GM23338 (cell line): ENCODE results near the gene SSTR3. TPM values are rescaled to one million over a fixed set of nuclear protein-coding genes. Genes with fewer than 3 reads are reported as not detected.

ENCODE experiments used
- ATAC-seq: fragments of 200-7000 bp; cut with Tn5 transposase; 3 replicates; pipeline ENCODE4 v1.9.1; 2020
- DNase-seq: peaks from one replicate; pipeline ENCODE4 v3.0.0-alpha.2; 2015; ENCODE audit warnings: low spot score
- H2AFZ ChIP-seq: fragments of 200-600 bp; sonication (generic); 2 replicates; pipeline ENCODE4 v1.8.0; 2016; ENCODE audit warnings: antibody characterized with exemption, mild to moderate bottlenecking, moderate library complexity
- H3F3A ChIP-seq: fragments of 200-600 bp; sonication (generic); replicated peaks from 2 replicates; pipeline ENCODE4 v1.8.0; 2017; ENCODE audit warnings: antibody characterized with exemption, mixed run types, low read depth
- H3K27ac ChIP-seq: fragments of 200-600 bp; sonication (generic); 2 replicates; pipeline ENCODE4 v1.6.1; 2016; ENCODE audit warnings: low read depth
- H3K27me3 ChIP-seq: fragments of 200-600 bp; sonication (generic); 2 replicates; pipeline ENCODE4 v1.8.0; 2016; ENCODE audit warnings: mild to moderate bottlenecking, mixed run types, moderate library complexity; ENCODE audit not compliant: insufficient read depth
- H3K36me3 ChIP-seq: fragments of 200-600 bp; sonication (generic); 2 replicates; pipeline ENCODE4 v1.8.0; 2016; ENCODE audit warnings: mild to moderate bottlenecking; ENCODE audit not compliant: insufficient read depth
- H3K4me1 ChIP-seq: fragments of 200-600 bp; sonication (generic); 2 replicates; pipeline ENCODE4 v1.8.0; 2016; ENCODE audit warnings: mild to moderate bottlenecking, moderate library complexity; ENCODE audit not compliant: insufficient read depth
- H3K4me2 ChIP-seq: fragments of 200-600 bp; sonication (generic); 2 replicates; pipeline ENCODE4 v1.7.1; 2017; ENCODE audit warnings: mixed run types
- H3K4me3 ChIP-seq: fragments of 200-600 bp; sonication (generic); 2 replicates; pipeline ENCODE4 v1.6.1; 2016; ENCODE audit warnings: mixed run types
- H3K79me2 ChIP-seq: fragments of 200-600 bp; sonication (generic); replicated peaks from 2 replicates; pipeline ENCODE4 v1.8.0; 2017; ENCODE audit warnings: mild to moderate bottlenecking; ENCODE audit not compliant: insufficient read depth
- H3K9me2 ChIP-seq: fragments of 200-600 bp; sonication (generic); 2 replicates; pipeline ENCODE4 v1.8.0; 2017; ENCODE audit not compliant: insufficient read depth
- H4K20me1 ChIP-seq: fragments of 200-600 bp; sonication (generic); replicated peaks from 2 replicates; pipeline ENCODE4 v1.8.0; 2017; ENCODE audit warnings: mild to moderate bottlenecking; ENCODE audit not compliant: insufficient read depth
- H3K27ac Mint-ChIP-seq: 2 replicates; pipeline ENCODE4 v1.8.0; 2020; ENCODE audit warnings: inconsistent platforms, mild to moderate bottlenecking, moderate library complexity, mixed read lengths
- H3K27me3 Mint-ChIP-seq: 3 replicates; pipeline ENCODE4 v1.8.0; 2022; ENCODE audit warnings: low read depth, mild to moderate bottlenecking, moderate library complexity, mixed read lengths, inconsistent platforms; ENCODE audit not compliant: insufficient read depth, poor library complexity
- H3K36me3 Mint-ChIP-seq: 3 replicates; pipeline ENCODE4 v1.8.0; 2021; ENCODE audit warnings: low read depth, mild to moderate bottlenecking, inconsistent platforms, moderate library complexity, mixed read lengths
- H3K4me1 Mint-ChIP-seq: 3 replicates; pipeline ENCODE4 v1.8.0; 2020; ENCODE audit warnings: mild to moderate bottlenecking, inconsistent platforms, mixed read lengths
- H3K4me3 Mint-ChIP-seq: 3 replicates; pipeline ENCODE4 v1.8.0; 2021; ENCODE audit warnings: moderate library complexity, mild to moderate bottlenecking, inconsistent platforms, mixed read lengths
- H3K9me3 Mint-ChIP-seq: 3 replicates; pipeline ENCODE4 v1.8.0; 2020; ENCODE audit warnings: moderate library complexity, mild to moderate bottlenecking, inconsistent platforms, mixed read lengths
- ETS1 ChIP-seq: IDR thresholded peaks from 2 replicates; pipeline ENCODE4 v1.6.1; 2016; ENCODE audit warnings: antibody characterized with exemption
- EZH2 ChIP-seq: fragments of 200-600 bp; sonication (generic); IDR thresholded peaks from one replicate; pipeline ENCODE4 v1.8.0; 2017; ENCODE audit warnings: antibody characterized with exemption, mild to moderate bottlenecking, low read depth; ENCODE audit not compliant: unreplicated experiment
- EZH2phosphoT487 ChIP-seq: fragments of 200-600 bp; sonication (generic); IDR thresholded peaks from one replicate; pipeline ENCODE4 v1.8.1; 2018; ENCODE audit warnings: antibody characterized with exemption; ENCODE audit not compliant: unreplicated experiment
- JUNB ChIP-seq: IDR thresholded peaks from one replicate; pipeline ENCODE4 v1.6.1; 2016; ENCODE audit warnings: antibody characterized with exemption; ENCODE audit not compliant: unreplicated experiment
- NANOG ChIP-seq: IDR thresholded peaks from 2 replicates; pipeline ENCODE4 v1.6.1; 2016; ENCODE audit warnings: antibody characterized with exemption, borderline replicate concordance
- POLR2AphosphoS5 ChIP-seq: IDR thresholded peaks from 2 replicates; pipeline ENCODE4 v1.6.1; 2016; ENCODE audit warnings: antibody characterized with exemption, low read depth
- REST ChIP-seq: IDR thresholded peaks from one replicate; pipeline ENCODE4 v1.6.1; 2018; ENCODE audit warnings: antibody characterized with exemption; ENCODE audit not compliant: unreplicated experiment
- ZNF331 ChIP-seq: fragments of 250-450 bp; sonication (Bioruptor Pico); IDR thresholded peaks from 2 replicates; pipeline ENCODE4 v1.5.0; 2020; ENCODE audit warnings: low read depth, mild to moderate bottlenecking, moderate library complexity
- ZNF462 ChIP-seq: fragments of 250-450 bp; sonication (Bioruptor Pico); IDR thresholded peaks from 2 replicates; pipeline ENCODE4 v1.5.0; 2020; ENCODE audit warnings: mild to moderate bottlenecking, moderate library complexity
- polyA plus RNA-seq: library from polyadenylated mRNA; unstranded; fragments of >200 nt; fragmentation: Nextera tagmentation; extraction: Ambion mirVana; gene quantifications from 2 replicates; pipeline ENCODE4 v1.2.1, GENCODE V29; 2016
- total RNA-seq: library from RNA; depleted of rRNA; stranded (reverse); fragments of >200 nt; shearing (Covaris generic); gene quantifications from 2 replicates; pipeline ENCODE4 v1.2.3, GENCODE V29; 2014

The SSTR3 gene
- total and polyA plus RNA-seq, 2 experiments from 2014 or later = 0.66 TPM; not detected in 1

- Histone ChIP-seq H3K4me1 (no peaks in the 10 kb centered on the region), H3K9me2 (no peaks in the 10 kb centered on the region), H3K36me3 (no peaks in the 10 kb centered on the region), H3K79me2 (no peaks in the 10 kb centered on the region), H3K27ac (no peak overlapping the region), H3K4me3 (no peak overlapping the region), H3K4me2 (no peak overlapping the region), H2AFZ (no peak overlapping the region), H4K20me1 (no peaks in the 10 kb centered on the region), H3K27me3 (no peaks in the 10 kb centered on the region), H3F3A (no peaks in the 10 kb centered on the region)
- Mint-ChIP-seq H3K9me3 (no peaks in the 10 kb centered on the region), H3K27ac (no peak overlapping the region), H3K4me3 (no peak overlapping the region), H3K36me3 (no peaks in the 10 kb centered on the region), H3K4me1 (no peaks in the 10 kb centered on the region), H3K27me3 (peaks cover 12% of the 10 kb centered on the region)
- no peak for TF ChIP-seq EZH2phosphoT487
- no peak for TF ChIP-seq POLR2AphosphoS5
- TF ChIP-seq NANOG = no peak
- no peak for TF ChIP-seq ZNF331
- TF ChIP-seq ZNF462 (CRISPR knock-in tag) = no peak
- TF ChIP-seq ETS1 = no peak
- TF ChIP-seq JUNB = no peak
- TF ChIP-seq EZH2 = no peak
- no peak for TF ChIP-seq REST
- ATAC-seq (no peak), DNase-seq (no peak)
Observed at GRCh38 chr22:37229012-37229804, 16.9 kb upstream of the SSTR3 start.
